Transverse colon (tissue), 4 donors: Measurements from ENCODE around the gene MEF2B.

Experiments used
- CTCF ChIP-seq, 5 experiments: fragments of 200-600 bp in 3 of 5; fragments of 450-650 bp in 2 of 5; sonication (generic) in 3 of 5; IDR thresholded peaks; 1 replicate in 2 of 5; 2 replicates in 3 of 5; pipeline ENCODE4 v1.5.1; 2016 to 2017; ENCODE audit warnings: antibody characterized with exemption in 5 of 5, inconsistent platforms in 3 of 5, mild to moderate bottlenecking in 2 of 5, moderate library complexity in 1 of 5
- EP300 ChIP-seq: sonication (generic); formaldehyde crosslinking; IDR thresholded peaks from one replicate; pipeline ENCODE4 v1.6.1; 2017; ENCODE audit warnings: antibody characterized with exemption, low read depth
- POLR2A ChIP-seq: fragments of 450-650 bp; IDR thresholded peaks from one replicate; pipeline ENCODE4 v1.6.1; 2016; ENCODE audit warnings: antibody characterized with exemption, mild to moderate bottlenecking, moderate library complexity
- POLR2AphosphoS5 ChIP-seq, 3 donors: sonication (generic); formaldehyde crosslinking; IDR thresholded peaks; one replicate each; pipeline ENCODE4 v1.6.1; 2016; ENCODE audit warnings: antibody characterized with exemption in 3 of 3

DNA sequence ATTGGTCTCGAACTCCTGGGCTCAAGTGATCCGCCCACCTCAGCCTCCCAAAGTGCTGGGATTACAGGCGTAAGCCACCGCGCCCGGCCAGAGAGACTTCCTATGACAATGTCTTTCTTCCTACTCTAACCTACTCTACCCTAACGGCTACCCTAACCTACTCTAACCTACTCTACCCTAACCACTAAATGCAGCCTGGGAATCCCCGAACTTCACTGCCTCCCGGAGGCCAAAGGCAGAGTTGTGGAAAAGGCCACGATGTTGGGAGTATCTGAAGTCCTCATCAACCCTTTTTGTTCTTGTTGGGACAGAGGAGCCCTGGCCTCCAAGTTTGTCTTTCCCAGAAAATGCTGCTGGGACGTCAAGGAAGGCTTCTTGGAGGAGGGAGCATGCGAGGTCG, 34.1 kb upstream of the MEF2B start:
- TF ChIP-seq CTCF (IDR thresholded peaks at IDR 0.05) (no peak), POLR2A (no peak), EP300 (no peak), POLR2AphosphoS5 (IDR thresholded peaks at IDR 0.05) (no peak)
